Body of pancreas (tissue), 4 donors: ENCODE data around the gene CLEC4G.

Experiments used
- POLR2A ChIP-seq, 3 donors: fragments of 450-650 bp; IDR thresholded peaks; one replicate each; pipeline ENCODE4 v1.6.1; 2016; ENCODE audit warnings: antibody characterized with exemption in 3 of 3, mild to moderate bottlenecking in 2 of 3
- TF ChIP-seq, protein P1 (sequence below), 7 experiments: fragments of 450-650 bp in 4 of 7; fragments of 200-600 bp in 3 of 7; sonication (generic) in 3 of 7; IDR thresholded peaks; one replicate each; pipeline ENCODE4 v1.5.1; 2016 to 2019; ENCODE audit warnings: antibody characterized with exemption in 7 of 7

DNA sequence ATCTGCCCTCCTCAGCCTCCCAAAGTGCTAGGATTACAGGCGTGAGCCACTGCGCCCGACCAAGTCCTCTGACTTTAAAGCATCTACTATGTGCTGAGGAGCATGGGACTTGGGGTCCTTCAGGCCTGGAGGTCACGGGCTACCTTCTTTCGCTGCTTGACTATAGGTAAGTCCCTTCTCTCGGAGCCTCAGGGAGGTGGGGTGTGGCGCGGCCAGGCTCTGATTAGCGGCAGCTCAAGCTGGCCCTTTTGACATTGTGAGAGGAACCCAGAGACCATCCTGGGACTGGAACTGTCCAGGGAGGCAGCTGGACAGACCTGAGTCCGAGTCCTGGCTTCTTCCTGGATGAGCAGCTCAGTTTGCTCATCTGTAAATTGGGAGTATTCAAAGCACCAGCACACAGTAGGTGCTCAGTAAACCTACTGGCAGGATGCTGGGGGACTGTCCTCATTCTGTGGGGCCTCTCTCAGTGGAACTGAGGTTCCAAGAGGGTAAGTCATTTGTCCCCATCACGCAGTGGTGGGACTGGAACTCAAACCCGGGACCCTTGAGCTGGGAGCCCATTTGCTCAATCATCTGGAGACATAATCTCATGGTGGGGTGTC, 30.8 kb downstream of the CLEC4G start:
- TF ChIP-seq, protein P1, sequence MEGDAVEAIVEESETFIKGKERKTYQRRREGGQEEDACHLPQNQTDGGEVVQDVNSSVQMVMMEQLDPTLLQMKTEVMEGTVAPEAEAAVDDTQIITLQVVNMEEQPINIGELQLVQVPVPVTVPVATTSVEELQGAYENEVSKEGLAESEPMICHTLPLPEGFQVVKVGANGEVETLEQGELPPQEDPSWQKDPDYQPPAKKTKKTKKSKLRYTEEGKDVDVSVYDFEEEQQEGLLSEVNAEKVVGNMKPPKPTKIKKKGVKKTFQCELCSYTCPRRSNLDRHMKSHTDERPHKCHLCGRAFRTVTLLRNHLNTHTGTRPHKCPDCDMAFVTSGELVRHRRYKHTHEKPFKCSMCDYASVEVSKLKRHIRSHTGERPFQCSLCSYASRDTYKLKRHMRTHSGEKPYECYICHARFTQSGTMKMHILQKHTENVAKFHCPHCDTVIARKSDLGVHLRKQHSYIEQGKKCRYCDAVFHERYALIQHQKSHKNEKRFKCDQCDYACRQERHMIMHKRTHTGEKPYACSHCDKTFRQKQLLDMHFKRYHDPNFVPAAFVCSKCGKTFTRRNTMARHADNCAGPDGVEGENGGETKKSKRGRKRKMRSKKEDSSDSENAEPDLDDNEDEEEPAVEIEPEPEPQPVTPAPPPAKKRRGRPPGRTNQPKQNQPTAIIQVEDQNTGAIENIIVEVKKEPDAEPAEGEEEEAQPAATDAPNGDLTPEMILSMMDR (IDR thresholded peaks at IDR 0.05) = no peak
- TF ChIP-seq POLR2A (IDR thresholded peaks at IDR 0.05) = no peak
